OCI-M2 (cell line): ENCODE results near the gene ITGAD.

Source experiments
- DNase-seq: peaks from one replicate; lab custom pipeline; 2025; ENCODE audit not compliant: unreplicated experiment; lab: John Stamatoyannopoulos, UW

The ITGAD gene

GRCh38 chr16:31458844-31459686, 65.9 kb downstream of the ITGAD start, which contains the start of gene ARMC5:
Gene ARMC5, plus strand, starts transcription at chr16:31459501. Its CDS starts 24 bp downstream, at chr16:31459525.
- peak; percentile 78 for DNase-seq

GRCh38 chr16:31459687-31460581, 66.8 kb downstream of the ITGAD start:
- DNase-seq = peak; percentile 86

- no peak for DNase-seq
Observed at GRCh38 chr16:31460582-31461002, 67.5 kb downstream of the ITGAD start.

DNA sequence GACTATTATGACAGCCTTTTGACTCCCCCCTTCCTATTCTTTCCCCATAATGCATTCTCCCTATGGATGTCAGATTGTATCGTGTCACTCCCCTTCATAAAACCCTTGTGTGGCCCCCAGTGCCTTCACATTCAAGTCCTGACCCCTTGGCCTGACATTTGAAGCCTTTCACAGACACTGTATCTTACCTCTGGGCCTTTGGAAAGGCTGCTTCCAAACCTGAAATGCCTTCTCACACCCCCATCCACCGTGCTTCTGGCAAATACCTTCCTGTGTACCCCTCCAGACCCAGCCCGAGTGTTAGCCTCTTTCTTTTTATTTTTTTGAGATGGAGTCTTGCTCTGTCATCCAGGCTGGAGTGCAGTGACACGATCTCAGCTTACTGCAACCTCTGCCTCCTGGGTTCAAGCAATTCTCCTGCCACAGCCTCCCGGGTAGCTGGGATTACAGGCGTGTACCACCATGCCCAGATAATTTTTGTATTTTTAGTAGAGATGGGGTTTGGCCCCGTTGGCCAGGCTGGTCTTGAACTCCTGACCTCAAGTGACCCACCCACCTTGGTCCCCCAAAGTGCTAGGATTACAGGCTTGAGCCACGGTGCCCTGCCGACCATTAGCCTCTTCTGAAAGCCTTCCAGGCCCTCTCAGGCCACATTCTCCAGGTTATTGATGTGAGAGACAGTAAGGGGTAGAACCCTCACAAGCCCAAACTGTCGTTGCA, 68.2 kb downstream of the ITGAD start:
- DNase-seq = no peak

DNA sequence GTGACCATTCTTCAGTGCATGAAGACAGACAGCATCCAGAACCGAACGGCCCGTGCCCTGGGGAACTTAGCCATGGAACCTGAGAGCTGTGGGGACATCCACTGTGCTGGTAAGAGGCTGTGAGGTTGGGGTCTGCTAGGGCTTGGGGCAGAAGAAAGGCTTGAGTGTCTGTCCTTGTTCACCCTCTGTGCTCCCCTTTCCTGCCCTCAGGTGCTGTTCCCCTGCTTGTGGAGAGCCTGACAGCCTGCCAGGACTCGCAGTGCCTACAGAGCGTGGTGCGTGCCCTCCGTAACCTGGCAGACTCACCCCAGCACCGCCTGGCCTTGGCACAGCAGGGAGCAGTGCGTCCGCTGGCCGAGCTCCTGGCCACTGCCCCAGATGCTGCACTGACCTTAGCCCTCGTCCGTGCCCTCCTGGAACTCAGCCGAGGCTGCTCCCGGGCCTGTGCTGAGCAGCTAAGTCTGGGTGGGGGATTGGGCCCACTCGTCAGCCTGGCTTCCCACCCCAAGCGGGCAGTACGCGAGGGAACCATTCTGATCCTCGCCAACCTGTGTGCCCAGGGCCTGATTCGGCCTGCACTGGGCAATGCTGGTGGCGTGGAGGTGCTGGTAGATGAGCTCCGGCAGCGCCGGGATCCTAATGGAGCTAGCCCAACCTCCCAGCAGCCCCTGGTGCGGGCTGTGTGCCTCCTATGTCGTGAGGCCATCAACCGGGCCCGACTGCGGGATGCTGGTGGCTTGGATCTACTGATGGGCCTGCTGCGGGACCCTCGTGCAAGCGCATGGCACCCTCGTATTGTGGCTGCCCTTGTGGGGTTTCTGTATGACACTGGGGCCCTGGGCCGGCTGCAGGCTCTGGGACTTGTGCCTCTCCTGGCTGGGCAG, 69.0 kb downstream of the ITGAD start:
- DNase-seq = no peak

DNA sequence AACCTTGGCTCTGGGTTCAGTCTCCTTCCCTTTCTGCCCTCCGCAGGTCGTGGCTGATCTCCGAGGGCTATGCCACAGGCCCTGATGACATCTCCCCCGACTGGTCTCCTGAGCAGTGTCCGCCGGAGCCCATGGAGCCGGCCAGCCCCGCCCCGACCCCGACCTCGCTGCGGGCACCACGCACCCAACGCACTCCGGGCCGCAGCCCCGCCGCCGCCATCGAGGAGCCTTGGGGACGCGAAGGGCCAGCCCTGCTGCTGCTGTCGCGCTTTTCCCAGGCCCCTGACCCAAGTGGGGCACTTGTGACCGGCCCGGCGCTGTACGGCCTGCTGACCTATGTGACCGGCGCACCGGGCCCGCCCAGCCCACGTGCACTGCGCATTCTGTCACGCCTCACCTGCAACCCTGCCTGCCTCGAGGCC, 71.2 kb downstream of the ITGAD start:
- no peak for DNase-seq

DNA sequence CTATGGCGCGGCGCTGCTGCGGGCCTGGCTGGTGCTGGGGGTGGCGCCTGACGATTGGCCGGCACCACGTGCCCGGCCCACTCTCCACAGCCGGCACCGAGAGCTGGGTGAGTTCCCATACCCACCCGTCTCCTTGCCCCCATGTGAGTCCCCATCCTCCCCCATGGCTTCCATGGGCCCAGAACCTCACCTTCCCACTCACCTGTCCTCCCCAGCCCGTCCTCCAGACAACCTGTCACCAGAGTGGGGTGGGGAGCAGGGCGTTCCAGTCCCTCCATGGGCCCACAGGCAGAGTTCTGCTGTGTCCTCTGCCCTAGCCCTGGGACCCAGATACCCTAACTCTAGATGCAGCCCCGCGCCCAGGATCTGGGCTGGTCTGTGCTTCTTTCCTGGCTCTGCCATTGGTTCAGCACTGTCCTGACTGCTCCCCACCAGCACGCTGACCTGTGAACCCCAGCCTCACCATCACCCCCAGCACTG, 71.7 kb downstream of the ITGAD start:
- no peak for DNase-seq

DNA sequence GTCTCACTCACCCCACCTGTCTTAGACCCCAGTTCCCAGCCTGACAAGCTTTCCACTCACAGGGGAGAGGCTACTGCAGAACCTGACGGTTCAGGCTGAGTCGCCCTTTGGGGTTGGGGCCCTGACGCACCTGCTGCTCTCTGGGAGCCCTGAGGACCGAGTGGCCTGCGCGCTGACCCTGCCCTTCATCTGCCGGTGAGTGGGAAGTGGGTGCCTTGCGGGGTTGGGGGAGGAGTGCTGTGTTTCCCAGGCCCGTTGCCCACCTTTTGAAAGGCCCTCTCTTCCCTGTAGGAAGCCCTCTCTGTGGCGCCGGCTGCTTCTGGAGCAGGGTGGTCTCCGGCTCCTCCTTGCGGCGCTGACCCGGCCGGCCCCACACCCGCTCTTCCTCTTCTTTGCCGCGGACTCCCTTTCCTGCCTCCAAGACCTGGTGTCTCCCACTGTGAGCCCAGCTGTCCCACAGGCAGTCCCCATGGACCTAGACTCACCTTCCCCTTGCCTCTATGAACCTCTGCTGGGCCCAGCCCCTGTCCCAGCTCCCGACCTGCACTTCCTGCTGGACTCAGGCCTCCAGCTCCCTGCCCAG, 72.7 kb downstream of the ITGAD start:
- no peak for DNase-seq

GRCh38 chr16:31466381-31466841, 73.3 kb downstream of the ITGAD start:
- DNase-seq = no peak

DNA sequence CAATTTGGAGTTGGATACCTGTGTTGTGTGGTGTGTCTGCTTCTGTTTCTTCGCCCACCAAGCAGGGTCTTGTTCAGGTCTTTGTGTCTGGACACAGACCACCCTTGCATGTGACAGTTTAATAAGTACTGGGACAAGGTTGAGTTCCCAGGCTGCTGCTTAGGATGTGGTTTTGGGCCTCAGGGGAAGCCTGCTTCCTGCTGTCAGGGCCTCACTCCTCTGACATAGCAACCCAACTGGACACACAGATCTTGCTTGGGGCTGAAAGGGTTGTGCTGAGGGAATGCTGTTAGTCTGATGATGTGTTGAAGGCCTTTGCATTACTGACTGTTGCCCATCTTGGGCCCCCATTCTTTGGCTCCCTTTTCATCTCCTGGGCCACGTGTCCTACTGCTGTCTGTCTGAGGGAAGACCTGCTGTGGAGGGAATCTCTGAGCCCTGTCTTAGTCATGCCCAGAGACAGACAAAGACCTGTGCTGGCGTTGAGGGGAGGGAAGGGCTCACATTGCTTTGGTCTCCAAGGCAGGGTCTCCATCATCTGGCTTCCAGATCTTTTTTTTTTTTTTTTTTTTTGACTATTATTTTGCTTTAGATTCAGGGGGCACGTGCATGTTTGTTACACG, 74.1 kb downstream of the ITGAD start:
- no peak for DNase-seq

- no peak for DNase-seq
Observed at GRCh38 chr16:31467858-31468257, 74.7 kb downstream of the ITGAD start.

GRCh38 chr16:31470615-31471014, 77.5 kb downstream of the ITGAD start:
- DNase-seq = no peak

GRCh38 chr16:31471241-31471874, 78.2 kb downstream of the ITGAD start:
- no peak for DNase-seq

- no peak for DNase-seq
Observed at GRCh38 chr16:31471875-31472708, 79.0 kb downstream of the ITGAD start, which contains the start of gene TGFB1I1. Gene TGFB1I1, plus strand, starts transcription at chr16:31472152. Its CDS starts 37 bp downstream, at chr16:31472189.

DNA sequence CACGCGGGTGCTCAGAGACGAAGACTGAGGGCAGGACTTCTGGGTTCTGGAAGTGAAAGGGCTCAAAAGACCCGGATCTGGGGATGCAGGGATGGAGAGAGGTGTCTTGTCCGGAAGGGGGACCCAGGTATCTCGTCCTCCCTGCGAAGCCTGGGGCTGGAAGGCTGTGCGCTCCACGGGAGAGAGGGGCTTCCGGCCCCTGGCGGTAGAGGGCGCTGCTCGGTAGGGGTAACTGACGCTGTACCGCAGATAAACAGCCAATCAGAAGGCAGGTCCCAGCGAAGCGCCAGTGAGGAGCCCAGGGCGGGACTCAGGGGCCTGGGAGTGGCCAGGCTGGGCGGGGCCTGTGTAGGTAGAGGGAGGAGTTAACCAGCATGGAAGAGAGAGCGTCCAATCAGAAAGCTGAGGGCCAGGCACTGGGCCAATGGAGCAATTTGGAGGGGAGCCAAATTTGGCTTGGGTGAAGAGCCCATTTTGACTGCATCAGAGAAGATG, 79.6 kb downstream of the ITGAD start:
- DNase-seq = no peak

- no peak for DNase-seq
Observed at GRCh38 chr16:31473264-31473984, 80.3 kb downstream of the ITGAD start.
